Neural crest cell (in vitro differentiated cells): ENCODE results near the gene FXR2. TPM values are rescaled to one million over a fixed set of nuclear protein-coding genes. Genes with fewer than 3 reads are reported as not detected.

Experiments
- DNase-seq: peaks from one replicate; pipeline ENCODE4 v3.0.0; 2021; ENCODE audit warnings: low read depth, mixed read lengths, low spot score
- H3K27ac Mint-ChIP-seq: one replicate; pipeline ENCODE4 v1.8.0; 2021; ENCODE audit warnings: mild to moderate bottlenecking, mixed read lengths; ENCODE audit not compliant: unreplicated experiment
- H3K27me3 Mint-ChIP-seq: 2 replicates; pipeline ENCODE4 v1.8.0; 2021; ENCODE audit warnings: low read depth, mild to moderate bottlenecking, mixed read lengths
- H3K36me3 Mint-ChIP-seq: 2 replicates; pipeline ENCODE4 v1.8.0; 2021; ENCODE audit warnings: low read depth, mild to moderate bottlenecking, mixed read lengths
- H3K4me1 Mint-ChIP-seq: 2 replicates; pipeline ENCODE4 v1.8.0; 2021; ENCODE audit warnings: mixed read lengths
- H3K4me3 Mint-ChIP-seq: one replicate; pipeline ENCODE4 v1.8.0; 2021; ENCODE audit warnings: mild to moderate bottlenecking, mixed read lengths
- H3K9me3 Mint-ChIP-seq: 2 replicates; pipeline ENCODE4 v1.8.0; 2021; ENCODE audit warnings: mixed read lengths
- CTCF ChIP-seq: fragments of 200-600 bp; sonication (generic); conservative IDR thresholded peaks from 2 replicates; pipeline ENCODE4 v1.5.0; 2021; ENCODE audit warnings: antibody characterized with exemption, mild to moderate bottlenecking
- total RNA-seq: library from RNA; stranded (reverse); gene quantifications from 2 replicates; pipeline ENCODE4 v1.2.1, GENCODE V29; 2021

FXR2 gene
- total RNA-seq, 1 donor from 2014 or later = 53.8 TPM

GRCh38 chr17:7574176-7574953 is 40.3 kb downstream of the FXR2 start:
- H3K4me3 Mint-ChIP-seq = peak overlapping the region; percentile 99
- peaks cover 36% of the 10 kb centered on the region for H3K27me3 Mint-ChIP-seq
- H3K36me3 Mint-ChIP-seq = peaks cover 62% of the 10 kb centered on the region
- H3K9me3 Mint-ChIP-seq = no peaks in the 10 kb centered on the region
- H3K27ac Mint-ChIP-seq = peak overlapping the region; percentile 92
- no peak for DNase-seq
- TF ChIP-seq CTCF = no peak
- H3K4me1 Mint-ChIP-seq = peaks cover 63% of the 10 kb centered on the region

GRCh38 chr17:7573324-7574080 is 41.2 kb downstream of the FXR2 start:
- Mint-ChIP-seq H3K9me3 (no peaks in the 10 kb centered on the region), H3K36me3 (peaks cover 56% of the 10 kb centered on the region), H3K27me3 (peaks cover 31% of the 10 kb centered on the region), H3K4me3 (peak overlapping the region; percentile 99), H3K27ac (peak overlapping the region; percentile 100), H3K4me1 (peaks cover 56% of the 10 kb centered on the region)
- DNase-seq = peak; percentile 78
- no peak for TF ChIP-seq CTCF

GRCh38 chr17:7572588-7573323 is 41.9 kb downstream of the FXR2 start:
- TF ChIP-seq CTCF = no peak
- Mint-ChIP-seq H3K9me3 (no peaks in the 10 kb centered on the region), H3K4me3 (peak overlapping the region; percentile 99)

GRCh38 chr17:7572338-7572587 is 42.4 kb downstream of the FXR2 start:
- Mint-ChIP-seq H3K4me1 (peaks cover 48% of the 10 kb centered on the region), H3K9me3 (no peaks in the 10 kb centered on the region), H3K36me3 (peaks cover 47% of the 10 kb centered on the region), H3K27ac (peak overlapping the region; percentile 98), H3K4me3 (peak overlapping the region; percentile 99), H3K27me3 (peaks cover 25% of the 10 kb centered on the region)
- TF ChIP-seq CTCF = no peak
- DNase-seq = no peak

More at GRCh38 chr17:7572588-7573323, 41.9 kb downstream of the FXR2 start:
- Mint-ChIP-seq H3K36me3 (peaks cover 52% of the 10 kb centered on the region), H3K27ac (peak overlapping the region; percentile 100), H3K4me1 (peaks cover 51% of the 10 kb centered on the region), H3K27me3 (peaks cover 28% of the 10 kb centered on the region)
- DNase-seq = peak; percentile 100

GRCh38 chr17:7570351-7570750 is 44.3 kb downstream of the FXR2 start:
- H3K4me1 Mint-ChIP-seq = peaks cover 33% of the 10 kb centered on the region

More at GRCh38 chr17:7570351-7570750, 44.3 kb downstream of the FXR2 start:
- Mint-ChIP-seq H3K4me3 (peak overlapping the region; percentile 83), H3K9me3 (no peaks in the 10 kb centered on the region), H3K27ac (no peak overlapping the region), H3K36me3 (peaks cover 30% of the 10 kb centered on the region), H3K27me3 (peaks cover 16% of the 10 kb centered on the region)
- no peak for TF ChIP-seq CTCF
- no peak for DNase-seq
